Stimulated activated CD4-positive, alpha-beta T cell treated with anti-CD3 and anti-CD28 coated beads, TNF-alpha, amount 100 ng/mL, for 24 hours (primary cell): Measurements from ENCODE around the gene ANKDD1A.

Source experiments
- DNase-seq, 3 experiments: peaks; one replicate each; pipeline ENCODE4 v3.0.0-alpha.2; 2020; ENCODE audit warnings: low read depth in 3 of 3

ANKDD1A gene

GRCh38 chr15:64961013-64961412 lies 49.3 kb downstream of the ANKDD1A start:
- no peak for DNase-seq

- DNase-seq, result no peak
Measured at GRCh38 chr15:64969401-64969800, 57.7 kb downstream of the ANKDD1A start.

- DNase-seq, result no peak
Measured at GRCh38 chr15:64970698-64971097, 59.0 kb downstream of the ANKDD1A start.

- no peak for DNase-seq
Measured at GRCh38 chr15:64975390-64975789, 63.7 kb downstream of the ANKDD1A start.

- no peak for DNase-seq
Measured at GRCh38 chr15:64979252-64979710, 67.6 kb downstream of the ANKDD1A start.

GRCh38 chr15:64981812-64982431 lies 70.2 kb downstream of the ANKDD1A start:
- no peak for DNase-seq

- no peak for DNase-seq
Measured at GRCh38 chr15:64982472-64982871, 70.8 kb downstream of the ANKDD1A start.

- DNase-seq, result no peak
Measured at GRCh38 chr15:64985366-64986033, 73.8 kb downstream of the ANKDD1A start.

- no peak for DNase-seq
Measured at GRCh38 chr15:64987136-64987535, 75.4 kb downstream of the ANKDD1A start.

GRCh38 chr15:64989416-64990167 lies 77.9 kb downstream of the ANKDD1A start, which contains the start of gene SPG21:
TSS of gene SPG21 (minus strand) at chr15:64989914. CDS start at chr15:64983569, 6,345 bp downstream.
- peak; percentile 82 to 89 (median 84) for DNase-seq

- no peak for DNase-seq
Measured at GRCh38 chr15:64990168-64990470, 78.4 kb downstream of the ANKDD1A start.

- DNase-seq, result no peak
Measured at GRCh38 chr15:64991536-64992135, 79.9 kb downstream of the ANKDD1A start.

- DNase-seq, result no peak
Measured at GRCh38 chr15:64993290-64993689, 81.6 kb downstream of the ANKDD1A start.

GRCh38 chr15:64997066-64997465 lies 85.4 kb downstream of the ANKDD1A start:
- DNase-seq, result no peak

GRCh38 chr15:64997745-64998375 lies 86.2 kb downstream of the ANKDD1A start:
- DNase-seq, result no peak

GRCh38 chr15:65004993-65005392 lies 93.3 kb downstream of the ANKDD1A start:
- DNase-seq, result no peak

GRCh38 chr15:65006876-65007275 lies 95.2 kb downstream of the ANKDD1A start:
- no peak for DNase-seq
